Mesothelial cell of epicardium (in vitro differentiated cells): ENCODE measurements around the gene CBLB. TPM values are rescaled to one million over a fixed set of nuclear protein-coding genes. Genes with fewer than 3 reads are reported as not detected.

Experiments used
- DNase-seq, 2 experiments: peaks; one replicate each; pipeline ENCODE4 v3.0.0; 2021; ENCODE audit warnings: low spot score in 2 of 2; ENCODE audit not compliant: unreplicated experiment in 2 of 2
- H3K27ac Mint-ChIP-seq: 2 replicates; pipeline ENCODE4 v1.8.0; 2021; ENCODE audit warnings: mixed read lengths
- H3K27me3 Mint-ChIP-seq: 2 replicates; pipeline ENCODE4 v1.8.0; 2021; ENCODE audit warnings: low read depth, mixed read lengths
- H3K36me3 Mint-ChIP-seq: 2 replicates; pipeline ENCODE4 v1.8.0; 2021; ENCODE audit warnings: mixed read lengths
- H3K4me1 Mint-ChIP-seq: 2 replicates; pipeline ENCODE4 v1.8.0; 2021; ENCODE audit warnings: mixed read lengths
- H3K4me3 Mint-ChIP-seq: 2 replicates; pipeline ENCODE4 v1.8.0; 2021; ENCODE audit warnings: mild to moderate bottlenecking, moderate library complexity, mixed read lengths
- H3K9me3 Mint-ChIP-seq: 2 replicates; pipeline ENCODE4 v1.8.0; 2021; ENCODE audit warnings: mixed read lengths
- CTCF ChIP-seq: fragments of 200-600 bp; sonication (generic); IDR thresholded peaks from one replicate; pipeline ENCODE4 v1.5.0; 2021; ENCODE audit warnings: antibody characterized with exemption; ENCODE audit not compliant: unreplicated experiment
- total RNA-seq: library from RNA; stranded (reverse); gene quantifications from 3 replicates; pipeline ENCODE4 v1.2.1, GENCODE V29; 2021

The CBLB gene
- total RNA-seq, 1 donor from 2014 or later = 116 TPM

GRCh38 chr3:105662306-105662705, 206.5 kb downstream of the CBLB start:
- no peaks in the 10 kb centered on the region for H3K9me3 Mint-ChIP-seq
- no peaks in the 10 kb centered on the region for H3K4me1 Mint-ChIP-seq
- no peak for TF ChIP-seq CTCF
- H3K27ac Mint-ChIP-seq = no peak overlapping the region
- peaks cover 57% of the 10 kb centered on the region for H3K36me3 Mint-ChIP-seq
- no peaks in the 10 kb centered on the region for H3K27me3 Mint-ChIP-seq
- H3K4me3 Mint-ChIP-seq = no peak overlapping the region
- DNase-seq = no peak

- H3K27ac Mint-ChIP-seq = no peak overlapping the region
- no peaks in the 10 kb centered on the region for H3K9me3 Mint-ChIP-seq
- no peak for TF ChIP-seq CTCF
- H3K36me3 Mint-ChIP-seq = peaks cover 51% of the 10 kb centered on the region
- DNase-seq = no peak
- H3K4me1 Mint-ChIP-seq = peaks cover 7% of the 10 kb centered on the region
- no peaks in the 10 kb centered on the region for H3K27me3 Mint-ChIP-seq
- no peak overlapping the region for H3K4me3 Mint-ChIP-seq
Measured at GRCh38 chr3:105661461-105661860, 207.4 kb downstream of the CBLB start.

- Mint-ChIP-seq H3K27ac (peak overlapping the region; percentile 13), H3K27me3 (no peaks in the 10 kb centered on the region), H3K4me3 (no peak overlapping the region), H3K36me3 (peaks cover 30% of the 10 kb centered on the region), H3K9me3 (no peaks in the 10 kb centered on the region), H3K4me1 (peaks cover 11% of the 10 kb centered on the region)
- no peak for DNase-seq
- TF ChIP-seq CTCF = no peak
Measured at GRCh38 chr3:105656651-105657504, 211.9 kb downstream of the CBLB start.

- H3K27me3 Mint-ChIP-seq = no peaks in the 10 kb centered on the region
- H3K36me3 Mint-ChIP-seq = peaks cover 12% of the 10 kb centered on the region
- no peak overlapping the region for H3K27ac Mint-ChIP-seq
- peaks cover 23% of the 10 kb centered on the region for H3K4me1 Mint-ChIP-seq
- DNase-seq = no peak
- no peak for TF ChIP-seq CTCF
- no peak overlapping the region for H3K4me3 Mint-ChIP-seq
- H3K9me3 Mint-ChIP-seq = no peaks in the 10 kb centered on the region
Measured at GRCh38 chr3:105653868-105654267, 214.9 kb downstream of the CBLB start.

- TF ChIP-seq CTCF = no peak
- peaks cover 26% of the 10 kb centered on the region for H3K4me1 Mint-ChIP-seq
- H3K36me3 Mint-ChIP-seq = peaks cover 6% of the 10 kb centered on the region
- H3K4me3 Mint-ChIP-seq = no peak overlapping the region
- no peaks in the 10 kb centered on the region for H3K9me3 Mint-ChIP-seq
- no peak for DNase-seq
- H3K27ac Mint-ChIP-seq = no peak overlapping the region
- no peaks in the 10 kb centered on the region for H3K27me3 Mint-ChIP-seq
Measured at GRCh38 chr3:105653166-105653565, 215.6 kb downstream of the CBLB start.
